Measurements from ENCODE around the gene IGFBP7.

Gene IGFBP7

DNA sequence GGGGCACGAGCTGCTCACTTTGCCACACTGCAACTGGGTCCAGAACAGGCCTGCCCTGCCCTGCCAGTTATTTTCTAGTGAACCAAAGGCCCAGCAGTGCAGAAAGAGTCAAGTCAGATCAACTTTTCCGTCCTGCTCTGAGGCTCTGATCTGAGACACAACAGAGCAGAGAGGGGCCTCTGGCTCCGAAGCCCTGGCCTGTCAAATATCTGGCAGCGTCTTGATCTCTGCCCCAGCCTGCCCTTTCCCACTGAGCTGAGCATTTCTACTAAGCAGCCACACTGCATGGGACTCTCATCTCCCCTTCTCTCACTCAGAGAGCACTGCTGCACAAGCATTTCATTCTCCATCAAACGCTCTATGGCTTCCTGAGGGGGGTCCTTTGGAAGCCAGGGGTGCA is 11.8 kb downstream of the IGFBP7 start:
- no peak for DNase-seq (ENCODE audit: low read depth, low spot score)

DNA sequence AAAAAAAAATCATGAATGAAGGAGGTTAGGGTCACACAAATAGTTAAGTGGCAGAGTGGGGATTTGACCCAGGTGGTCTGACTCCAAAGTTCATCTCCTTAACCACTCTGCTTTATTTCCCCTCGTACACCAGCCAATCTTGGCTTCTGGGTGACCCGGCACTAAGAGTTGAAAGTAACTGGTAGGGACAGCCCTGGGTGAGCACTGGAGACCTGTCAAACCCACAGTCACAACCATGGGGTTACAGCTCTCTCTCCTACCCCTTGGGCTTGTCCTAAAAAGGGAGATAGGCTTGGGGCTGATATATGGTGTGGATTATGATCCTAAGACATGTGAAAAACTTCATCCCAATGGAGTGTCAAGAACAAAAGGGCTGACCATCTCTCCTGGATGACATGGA is 12.5 kb downstream of the IGFBP7 start:
- DNase-seq (ENCODE audit: low read depth, low spot score): no peak

DNA sequence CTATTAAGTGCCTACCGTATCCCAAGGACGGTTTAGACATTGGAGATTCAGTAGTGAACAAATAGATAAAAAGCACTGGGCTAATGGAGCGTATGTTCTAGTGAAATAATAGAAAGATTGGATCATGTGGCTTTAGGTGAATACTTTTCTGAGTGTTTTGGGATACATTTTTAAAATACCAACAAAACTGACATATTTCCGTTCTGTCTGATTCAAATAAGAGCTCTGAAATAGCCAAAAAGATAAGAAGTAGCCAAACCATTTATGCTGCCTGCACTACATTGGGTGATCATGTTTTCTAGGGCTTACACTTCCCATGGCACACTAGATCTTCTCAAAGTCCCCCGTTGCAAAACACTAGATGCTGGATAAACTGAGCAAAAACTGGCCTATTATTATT is 14.2 kb downstream of the IGFBP7 start:
- DNase-seq (ENCODE audit: low read depth, low spot score): no peak

DNA sequence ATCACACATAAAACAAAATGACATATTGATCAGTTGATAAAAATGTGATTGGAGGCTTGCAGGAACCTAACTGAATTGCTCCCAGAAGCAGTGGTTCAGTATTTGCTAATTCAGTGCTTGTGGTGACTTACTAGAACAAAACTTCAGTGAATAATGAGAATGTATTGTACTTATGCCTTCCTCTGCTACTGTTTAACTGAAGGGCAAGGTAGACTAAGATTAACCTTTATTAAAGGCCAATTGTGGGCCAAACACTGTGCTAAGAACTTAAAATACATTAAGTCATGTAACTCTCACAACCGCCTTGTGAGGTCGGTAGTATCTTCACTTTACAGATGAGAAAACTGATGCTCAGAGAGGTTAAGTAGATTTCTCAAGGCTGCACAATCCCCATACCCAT is 14.9 kb downstream of the IGFBP7 start:
- DNase-seq (ENCODE audit: low read depth, low spot score): no peak

DNA sequence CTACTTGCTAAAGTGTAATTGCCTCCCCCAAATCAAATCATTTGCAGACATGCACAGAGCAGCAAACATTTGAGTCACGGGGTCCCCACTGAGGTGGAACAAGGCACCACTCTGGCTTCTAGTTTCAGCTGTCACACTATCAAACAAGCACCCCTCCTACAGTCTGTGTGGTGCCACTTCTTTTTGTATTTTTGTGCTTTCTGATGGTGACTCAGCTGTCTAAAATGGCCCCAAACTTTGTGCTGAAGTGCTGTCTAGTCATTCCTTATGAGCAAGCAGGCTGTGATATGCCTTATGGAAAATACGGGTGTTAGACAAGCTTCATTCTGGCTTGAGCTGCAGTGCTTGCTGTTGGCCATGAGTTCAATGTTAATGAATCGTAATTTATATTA is 15.4 kb downstream of the IGFBP7 start:
- DNase-seq (ENCODE audit: low read depth, low spot score): no peak

DNA sequence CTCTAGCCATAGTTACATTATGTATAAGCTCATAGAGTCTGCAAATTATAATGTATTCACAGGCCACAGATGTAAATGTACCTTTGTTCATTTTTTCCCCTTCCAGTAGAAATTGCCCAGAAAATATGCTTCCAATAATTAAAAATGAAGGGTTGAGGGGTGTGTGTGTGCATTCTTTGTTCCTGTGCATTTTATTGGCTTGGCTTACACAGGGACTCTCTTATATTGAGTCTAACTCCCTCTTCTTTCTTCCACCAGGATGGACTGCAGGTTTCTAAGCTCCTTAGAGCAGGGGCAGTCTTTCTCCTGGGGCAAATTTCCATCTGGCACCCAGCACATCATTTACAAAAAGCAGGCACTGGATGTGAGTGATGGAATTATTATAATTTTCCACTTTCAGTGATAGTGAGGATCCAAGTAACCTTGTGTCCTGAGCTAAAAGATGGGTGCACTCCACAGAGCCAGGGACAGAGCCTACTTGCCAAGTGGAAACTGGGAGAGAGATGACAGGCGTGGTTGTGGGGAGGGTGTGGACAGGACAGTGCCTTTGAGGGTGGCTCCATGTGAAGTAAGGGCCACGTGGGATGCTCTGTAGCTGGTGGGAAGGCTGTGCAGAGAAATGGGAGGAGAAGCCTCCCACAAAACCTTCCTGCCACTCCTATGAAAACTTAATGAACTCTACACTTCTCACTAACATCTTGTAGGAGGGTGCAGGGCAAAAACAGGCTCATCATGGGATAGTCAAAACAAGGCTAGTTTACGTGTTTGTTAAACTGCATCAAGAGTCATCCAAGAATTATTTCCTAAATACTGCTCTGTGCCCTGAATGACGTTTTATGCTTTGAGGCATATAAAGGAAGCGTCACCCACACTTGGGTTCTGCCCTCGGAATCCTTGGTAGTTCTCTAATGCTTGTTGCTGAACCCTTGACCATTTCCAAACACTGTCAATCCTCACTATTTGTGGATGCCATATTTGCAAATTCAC is 16.0 kb downstream of the IGFBP7 start:
- DNase-seq (ENCODE audit: low read depth, low spot score): no peak

DNA sequence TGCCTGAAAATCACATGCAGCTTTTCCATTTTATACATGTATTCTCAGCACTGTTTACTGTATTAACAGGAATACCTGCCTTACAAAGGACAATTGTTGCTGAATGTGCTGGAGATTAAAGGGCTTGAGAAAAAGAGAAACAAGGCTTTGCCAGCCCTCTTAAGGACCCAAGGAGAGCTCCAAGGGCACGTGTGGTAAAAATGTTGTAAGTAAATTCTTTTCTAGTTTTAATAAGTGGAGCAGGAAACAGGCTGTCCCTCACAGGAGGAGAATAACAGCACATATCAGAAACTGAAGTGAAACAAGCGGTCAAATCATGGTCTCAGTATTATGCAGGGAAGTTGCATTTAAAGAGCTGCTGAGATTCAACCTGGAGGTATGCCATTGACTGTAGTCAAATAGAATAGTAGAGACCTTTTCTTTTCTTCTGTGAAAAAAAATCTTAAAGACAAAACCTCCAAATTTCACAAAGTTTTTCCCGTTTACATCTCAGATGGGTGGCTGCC is 18.5 kb downstream of the IGFBP7 start:
- no peak for DNase-seq (ENCODE audit: low read depth, low spot score)

DNA sequence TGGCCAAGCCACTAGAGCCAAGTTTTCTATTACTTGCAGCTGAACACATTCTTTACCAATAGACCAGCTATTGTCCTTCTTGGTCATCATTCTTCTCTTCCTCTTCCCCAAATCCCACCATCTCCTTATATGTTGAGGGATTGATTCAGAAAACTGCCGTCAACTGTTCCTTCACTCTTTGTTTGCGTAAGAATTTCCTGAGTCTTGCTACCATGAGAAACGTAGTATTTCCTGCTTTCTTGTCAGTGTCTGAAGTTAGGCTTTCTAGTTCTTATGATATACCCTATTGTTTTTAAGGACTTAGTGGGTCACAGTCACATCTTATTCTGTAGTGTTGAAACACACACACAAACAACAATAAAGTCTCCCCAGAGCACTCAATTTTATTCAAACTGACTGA is 20.1 kb downstream of the IGFBP7 start:
- no peak for DNase-seq (ENCODE audit: low read depth, low spot score)

DNA sequence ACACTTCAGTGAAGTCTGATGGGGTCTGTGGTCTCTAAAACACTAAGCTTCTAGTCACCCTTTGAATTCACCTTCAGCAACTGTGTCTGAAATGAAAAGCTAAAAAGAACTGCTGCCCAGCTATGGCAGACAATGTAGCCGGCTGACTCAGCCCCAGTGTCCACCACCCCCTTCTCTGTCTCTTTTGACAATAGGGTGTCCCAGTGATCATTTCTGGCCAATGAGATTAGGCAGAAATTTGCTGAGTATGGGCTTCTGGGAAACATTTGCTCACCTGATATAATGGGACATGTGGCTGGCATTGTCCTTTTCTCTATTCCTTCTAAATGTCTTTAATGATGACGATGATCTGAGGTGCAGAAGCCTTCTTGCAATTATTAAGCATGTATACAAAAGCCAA is 20.6 kb downstream of the IGFBP7 start:
- no peak for DNase-seq (ENCODE audit: low read depth, low spot score)

DNA sequence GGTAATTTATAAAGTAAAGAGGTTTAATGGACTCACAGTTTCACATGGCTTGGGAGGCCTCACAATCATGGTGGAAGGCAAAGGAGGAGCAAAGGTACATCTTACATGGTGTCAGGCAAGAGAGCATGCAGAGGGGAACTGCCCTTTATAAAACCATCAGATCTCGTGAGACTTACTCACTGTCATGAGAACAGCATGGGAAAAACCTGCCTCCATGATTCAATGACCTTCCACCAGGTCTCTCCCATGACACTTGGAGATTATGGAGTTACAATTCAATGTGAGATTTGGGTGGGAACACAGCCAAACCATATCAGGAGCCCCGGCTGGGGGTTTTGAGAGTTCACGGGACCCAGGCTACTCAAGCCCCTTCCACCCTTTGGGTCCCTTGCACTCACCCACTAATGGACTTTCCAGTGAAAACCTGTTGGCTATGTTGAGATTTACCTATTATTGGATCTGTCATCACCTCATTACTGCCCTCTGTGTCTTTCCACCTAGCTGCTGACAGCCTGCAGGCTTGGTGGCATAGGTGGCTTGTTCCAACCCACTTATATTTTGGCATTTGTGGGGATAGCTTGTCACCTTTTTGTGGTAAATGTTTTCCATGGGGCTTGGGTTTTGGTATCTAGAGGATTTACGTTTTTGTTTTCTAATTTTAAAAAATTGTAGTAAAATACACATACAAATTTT is 24.0 kb downstream of the IGFBP7 start:
- no peak for DNase-seq (ENCODE audit: low read depth, low spot score)

DNA sequence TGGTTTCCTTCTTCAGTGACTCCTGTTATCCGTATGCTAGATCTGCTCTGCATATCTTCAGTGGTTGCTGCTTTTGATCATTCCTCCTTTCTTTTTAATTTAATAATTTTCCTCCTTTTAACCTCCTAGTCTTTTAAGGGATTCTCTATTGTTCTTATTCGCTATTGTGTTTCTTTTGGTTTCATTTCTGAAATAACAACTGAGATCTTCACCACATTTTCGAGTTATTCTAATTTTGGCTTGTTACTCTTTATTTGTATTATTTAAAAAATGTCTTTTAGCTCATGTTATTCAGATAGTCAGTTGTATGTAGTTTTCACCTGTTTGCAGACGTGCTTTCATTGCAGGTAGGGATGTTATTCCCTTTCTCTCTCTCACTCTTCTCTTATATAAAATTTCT is 24.9 kb downstream of the IGFBP7 start:
- no peak for DNase-seq (ENCODE audit: low read depth, low spot score)

DNA sequence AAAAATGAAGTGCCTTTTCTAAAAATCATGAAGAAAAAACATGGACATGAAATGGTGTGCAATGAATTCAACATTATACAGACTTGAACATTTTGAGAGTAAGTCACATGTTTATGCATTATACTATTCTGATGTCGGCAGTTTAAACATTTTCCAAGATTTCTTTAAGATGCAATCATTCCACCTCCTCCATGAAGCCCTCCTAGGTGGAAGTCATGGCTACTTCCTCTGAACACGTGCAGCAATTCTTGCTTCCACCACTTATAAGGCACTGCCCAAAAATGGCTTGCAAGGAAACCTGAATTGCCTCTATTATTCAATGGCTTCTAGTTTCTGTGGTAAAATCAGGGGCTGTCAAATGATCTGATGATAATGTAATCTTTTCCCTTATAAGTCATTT is 25.8 kb downstream of the IGFBP7 start:
- DNase-seq (ENCODE audit: low read depth, low spot score): no peak

DNA sequence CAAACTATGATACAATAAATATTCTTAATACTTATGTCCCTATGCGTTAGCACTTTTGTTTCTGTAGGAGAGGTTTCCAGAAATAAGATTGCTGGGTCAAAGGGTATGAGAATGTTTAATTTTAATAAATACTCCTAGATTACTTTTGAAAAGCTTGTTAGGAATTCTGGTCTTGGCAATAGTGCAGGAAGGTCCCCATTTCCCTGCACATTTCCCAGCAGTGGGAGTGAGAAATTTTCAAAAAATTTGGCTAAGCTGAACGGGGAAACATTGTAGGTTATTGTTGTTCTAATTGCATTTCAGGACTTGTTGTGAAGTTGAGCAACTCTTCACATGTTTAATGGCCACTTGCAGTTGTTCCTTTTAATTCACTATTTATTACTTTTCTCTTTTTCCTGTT is 27.1 kb downstream of the IGFBP7 start:
- DNase-seq (ENCODE audit: low read depth, low spot score): no peak

DNA sequence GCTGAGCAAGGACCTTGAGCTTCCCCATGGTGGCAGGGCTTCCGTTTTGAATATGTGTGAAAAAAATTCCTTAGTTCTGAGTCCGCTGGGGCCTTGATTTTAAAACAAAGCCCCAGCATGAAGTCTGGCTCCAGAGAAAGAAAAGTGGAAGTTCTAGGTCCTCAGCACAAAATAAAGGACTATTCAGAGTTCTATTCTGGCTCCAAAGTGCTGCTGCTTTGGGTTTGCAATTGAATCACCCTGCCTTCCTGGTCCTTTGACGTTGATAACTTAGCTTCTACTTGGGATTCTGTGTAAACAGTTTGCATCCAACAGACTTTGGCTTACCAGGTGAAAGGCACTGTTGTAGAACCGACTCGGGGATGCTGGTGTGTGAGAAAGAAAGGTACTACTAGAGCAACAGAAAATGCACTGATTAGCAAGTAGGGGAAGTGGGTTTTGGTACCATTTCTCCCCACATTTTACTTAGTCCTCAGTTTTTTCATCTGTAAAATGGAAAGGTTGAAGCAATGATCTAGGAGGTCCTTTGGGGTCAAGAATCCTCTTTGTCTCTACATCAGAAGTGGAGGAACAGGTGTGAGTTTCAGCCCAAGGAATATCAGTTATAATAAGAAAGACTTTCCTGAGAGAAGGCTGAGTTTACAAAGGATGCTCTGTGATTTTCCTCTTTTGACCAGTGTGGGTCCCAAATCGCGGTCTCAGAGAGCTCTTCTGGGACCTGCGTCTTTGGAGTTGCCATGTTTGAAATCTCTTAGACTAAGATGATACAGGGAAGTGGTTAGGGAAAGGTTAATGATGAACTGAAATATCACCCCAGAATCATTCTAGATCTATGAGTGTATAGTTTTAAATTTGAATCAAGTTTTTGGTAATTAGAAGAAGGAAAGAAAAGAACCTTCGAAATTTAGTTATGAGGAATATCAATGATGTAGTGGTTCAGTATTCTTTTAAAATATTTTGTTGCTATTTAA is 28.2 kb downstream of the IGFBP7 start:
- DNase-seq (ENCODE audit: low read depth, low spot score): no peak

DNA sequence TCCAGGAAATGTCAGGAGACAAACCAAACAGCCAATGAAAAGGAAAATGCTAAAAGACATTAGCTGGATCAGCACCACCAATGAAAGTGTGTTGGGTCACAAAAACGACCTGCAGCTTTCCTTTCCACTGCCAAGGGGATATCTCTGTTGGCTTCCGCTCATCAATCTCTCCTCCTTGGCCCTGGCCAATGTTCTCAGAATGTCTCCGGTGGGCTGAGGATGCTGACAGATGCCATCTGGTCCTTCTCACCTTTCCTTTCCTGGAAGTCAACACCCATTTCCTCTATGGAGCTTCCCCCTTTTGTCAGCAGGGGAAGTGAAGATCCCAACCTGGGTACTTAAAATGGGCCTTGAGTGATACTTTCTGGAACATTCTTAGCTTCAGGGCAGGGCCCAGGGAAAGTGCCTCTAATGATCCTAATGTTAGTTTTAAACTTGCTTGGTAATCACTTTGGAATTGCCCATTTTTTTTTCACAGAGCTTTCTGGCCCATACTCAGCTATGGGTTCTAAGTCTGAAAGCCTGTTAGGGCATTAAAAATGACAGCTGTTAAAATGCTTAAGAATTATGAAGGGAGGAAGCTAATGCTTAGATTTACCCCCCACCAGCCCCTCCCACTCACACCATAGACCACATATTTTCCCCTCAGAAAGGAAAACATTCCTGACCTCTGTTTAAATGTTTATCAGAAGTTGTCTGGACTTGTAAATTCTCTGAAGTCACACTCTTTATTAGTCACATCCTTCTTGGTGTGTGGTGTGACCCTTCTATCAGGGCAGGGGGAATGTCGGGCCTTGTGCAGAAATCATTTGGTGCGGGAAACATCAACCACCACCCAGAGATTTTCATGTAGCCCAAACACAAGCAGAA is 29.2 kb downstream of the IGFBP7 start:
- DNase-seq (ENCODE audit: low read depth, low spot score): no peak

DNA sequence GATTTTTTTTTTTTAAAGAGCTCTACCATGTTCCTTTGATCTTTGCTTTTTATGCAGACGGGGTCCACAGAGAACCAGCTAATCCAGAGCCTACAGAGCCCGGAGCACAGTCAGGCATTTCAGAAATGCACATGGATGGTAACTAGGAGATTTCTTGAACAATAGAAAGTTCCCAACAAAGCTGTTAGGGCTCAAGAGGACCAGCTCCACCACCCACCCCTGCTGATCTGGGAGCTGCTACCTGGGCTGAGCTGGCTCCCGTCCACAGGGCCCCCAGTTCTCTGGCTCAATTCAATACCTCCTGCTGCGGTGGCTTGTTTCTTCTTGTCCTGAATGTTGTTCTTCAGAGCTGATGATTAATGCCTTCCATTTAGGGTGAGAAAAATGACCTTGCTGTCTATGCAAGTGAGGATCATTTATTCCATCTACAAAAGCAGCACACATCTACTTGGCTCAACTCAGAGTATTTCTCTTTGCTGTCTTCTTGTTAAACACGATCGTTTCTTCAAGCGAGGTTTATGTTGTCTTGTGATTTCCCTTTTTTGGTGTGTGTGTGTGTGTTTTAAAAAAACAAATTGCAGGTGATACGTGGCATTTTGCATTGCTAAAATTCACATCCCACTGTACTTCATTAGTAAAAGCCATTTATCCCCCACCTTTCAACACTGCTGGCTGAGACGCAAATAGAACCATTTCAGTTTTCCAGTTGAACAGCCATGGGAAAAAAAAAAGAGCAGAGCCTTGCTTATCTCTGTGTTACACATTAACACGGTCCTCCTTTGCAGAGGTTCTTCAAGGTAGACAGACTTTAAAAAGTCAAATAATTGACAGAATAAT is 31.3 kb downstream of the IGFBP7 start:
- DNase-seq (ENCODE audit: low read depth, low spot score): no peak

DNA sequence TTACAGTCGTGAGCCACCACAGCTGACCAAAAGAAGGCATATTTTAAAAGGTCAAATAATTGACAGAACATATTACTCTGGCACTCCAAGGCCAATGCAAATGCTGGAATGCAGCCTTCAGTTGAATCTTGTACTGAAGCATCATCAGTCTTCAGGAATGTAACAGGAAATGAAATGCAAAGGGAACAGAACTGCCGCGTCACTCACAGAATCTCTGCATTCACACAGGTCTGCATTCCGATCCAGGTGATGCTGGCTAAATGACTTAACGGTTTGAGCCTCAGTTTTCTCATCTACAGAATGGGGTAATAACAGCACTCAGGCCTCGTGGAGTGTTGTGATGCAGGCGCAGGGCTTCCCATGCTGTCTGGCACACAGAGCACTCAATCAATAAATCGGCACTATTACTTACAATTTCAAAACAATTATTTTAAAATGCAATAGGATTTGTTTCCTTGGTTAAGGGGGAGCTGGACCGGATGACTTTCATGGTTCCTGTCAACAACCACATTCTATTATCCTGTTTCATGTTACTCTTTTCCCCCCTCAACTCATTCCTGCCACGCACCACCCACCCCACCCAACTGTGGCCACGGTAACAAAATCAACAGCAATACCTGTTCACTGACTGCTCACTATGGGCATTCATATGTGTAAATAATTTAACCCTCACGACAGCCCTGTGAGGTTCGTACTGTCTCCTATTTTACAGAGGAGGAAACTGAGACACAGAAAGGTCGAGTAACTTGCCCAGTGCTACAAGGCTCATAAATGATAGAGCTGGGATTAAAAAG is 32.4 kb downstream of the IGFBP7 start:
- DNase-seq (ENCODE audit: low read depth, low spot score): no peak

DNA sequence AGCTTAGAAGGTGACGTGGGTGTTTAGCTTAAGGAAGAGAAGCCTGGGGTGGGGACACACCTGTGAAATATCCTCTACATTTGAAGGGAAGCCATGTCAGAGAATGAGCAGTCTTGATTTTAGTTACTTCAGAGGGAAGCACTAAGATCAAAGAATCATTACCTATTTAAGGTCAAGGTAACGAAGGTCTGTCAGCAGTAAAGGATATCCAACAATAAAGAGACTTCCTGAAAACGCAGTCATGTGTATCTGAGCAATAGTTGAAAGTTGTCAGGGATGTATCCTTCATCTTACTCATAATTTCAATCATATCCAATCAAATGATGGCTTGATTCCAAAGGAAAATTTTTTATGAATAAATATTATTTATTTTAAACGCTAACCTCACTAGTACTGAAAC is 33.5 kb downstream of the IGFBP7 start:
- no peak for DNase-seq (ENCODE audit: low read depth, low spot score)

DNA sequence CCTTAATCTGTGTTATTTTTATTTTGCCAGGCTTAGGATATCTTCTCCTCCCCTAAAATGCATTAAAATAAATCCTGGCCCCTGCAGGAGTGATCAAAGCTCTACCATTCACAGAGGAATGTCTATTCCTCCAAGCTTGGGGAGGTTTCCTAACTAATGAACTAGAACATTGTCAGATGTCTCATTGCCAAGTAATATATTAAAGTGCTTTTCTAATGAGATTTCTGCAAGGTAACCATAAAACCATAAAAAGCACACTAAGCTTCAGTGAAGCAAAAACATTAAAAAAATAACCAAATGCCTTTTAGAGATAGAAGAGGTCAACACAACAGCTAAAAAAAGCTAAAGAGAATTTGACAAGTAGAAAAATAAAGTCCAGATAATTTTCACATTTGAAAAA is 34.8 kb downstream of the IGFBP7 start:
- no peak for DNase-seq (ENCODE audit: low read depth, low spot score)

Data from activated CD4-positive, CD25-positive, alpha-beta regulatory T cell treated with anti-CD3 and anti-CD28 coated beads, Interleukin-2, amount 50 U/mL, for 16 hours (primary cell).